Measurements from ENCODE around the gene EXOC1L.

The EXOC1L gene

DNA sequence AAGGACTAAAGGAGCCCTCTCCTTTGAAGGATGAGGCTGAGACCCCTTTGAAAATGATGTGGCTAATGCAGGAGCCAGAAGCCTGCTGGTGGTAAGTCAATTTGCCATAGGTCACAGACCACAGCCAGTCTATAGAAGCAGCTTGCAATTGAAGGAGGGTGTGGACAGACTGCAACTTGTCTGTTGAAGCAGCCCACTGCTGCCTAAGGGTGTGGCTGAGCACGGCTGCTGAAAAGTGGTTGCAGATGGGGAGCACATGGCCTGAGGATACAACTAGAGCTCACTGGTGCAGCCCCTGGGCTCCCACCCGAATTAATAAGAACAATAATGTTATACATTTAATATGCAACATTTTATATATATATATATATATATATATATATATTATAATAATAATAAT lies 11.4 kb upstream of the EXOC1L start:
- no peaks in the 10 kb centered on the region for H3K36me3 ChIP-seq (ENCODE audit: control insufficient read depth, insufficient read depth, low read length)
- H3K27me3 ChIP-seq (replicated peaks; ENCODE audit: control insufficient read depth, insufficient read depth, low read length): no peaks in the 10 kb centered on the region
- no peak for DNase-seq (ENCODE audit: extremely low read depth, insufficient read length)
- no peak overlapping the region for H3K4me3 ChIP-seq (replicated peaks; ENCODE audit: low read depth, low read length)
- TF ChIP-seq, protein P1, sequence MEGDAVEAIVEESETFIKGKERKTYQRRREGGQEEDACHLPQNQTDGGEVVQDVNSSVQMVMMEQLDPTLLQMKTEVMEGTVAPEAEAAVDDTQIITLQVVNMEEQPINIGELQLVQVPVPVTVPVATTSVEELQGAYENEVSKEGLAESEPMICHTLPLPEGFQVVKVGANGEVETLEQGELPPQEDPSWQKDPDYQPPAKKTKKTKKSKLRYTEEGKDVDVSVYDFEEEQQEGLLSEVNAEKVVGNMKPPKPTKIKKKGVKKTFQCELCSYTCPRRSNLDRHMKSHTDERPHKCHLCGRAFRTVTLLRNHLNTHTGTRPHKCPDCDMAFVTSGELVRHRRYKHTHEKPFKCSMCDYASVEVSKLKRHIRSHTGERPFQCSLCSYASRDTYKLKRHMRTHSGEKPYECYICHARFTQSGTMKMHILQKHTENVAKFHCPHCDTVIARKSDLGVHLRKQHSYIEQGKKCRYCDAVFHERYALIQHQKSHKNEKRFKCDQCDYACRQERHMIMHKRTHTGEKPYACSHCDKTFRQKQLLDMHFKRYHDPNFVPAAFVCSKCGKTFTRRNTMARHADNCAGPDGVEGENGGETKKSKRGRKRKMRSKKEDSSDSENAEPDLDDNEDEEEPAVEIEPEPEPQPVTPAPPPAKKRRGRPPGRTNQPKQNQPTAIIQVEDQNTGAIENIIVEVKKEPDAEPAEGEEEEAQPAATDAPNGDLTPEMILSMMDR (IDR thresholded peaks at IDR 0.05; ENCODE audit: insufficient read depth, low read length, poor library complexity, severe bottlenecking): no peak

DNA sequence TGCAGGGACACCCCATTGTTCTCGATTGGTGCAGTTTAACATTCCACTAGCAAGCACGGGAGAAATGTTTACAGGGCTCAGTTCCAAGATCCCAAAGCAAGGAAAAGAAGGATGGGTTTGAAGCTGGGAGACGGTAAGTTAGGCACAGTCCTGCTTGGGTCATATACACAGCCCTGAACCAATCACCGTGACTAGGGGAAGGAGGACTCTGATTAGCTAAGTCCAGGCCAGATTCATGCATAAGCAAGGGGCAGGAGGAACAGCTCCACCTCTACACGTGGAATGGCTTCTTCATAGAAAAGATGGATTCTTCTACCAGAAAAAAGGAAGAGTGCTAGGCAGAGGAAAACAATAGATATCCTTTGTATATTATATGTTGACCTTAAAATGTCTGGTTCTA lies 11.0 kb upstream of the EXOC1L start:
- no peak for DNase-seq (ENCODE audit: extremely low read depth, insufficient read length)
- Histone ChIP-seq H3K36me3 (ENCODE audit: control insufficient read depth, insufficient read depth, low read length) (no peaks in the 10 kb centered on the region), H3K4me3 (replicated peaks; ENCODE audit: low read depth, low read length) (no peak overlapping the region), H3K27me3 (replicated peaks; ENCODE audit: control insufficient read depth, insufficient read depth, low read length) (no peaks in the 10 kb centered on the region)
- TF ChIP-seq, protein P1 (IDR thresholded peaks at IDR 0.05; ENCODE audit: insufficient read depth, low read length, poor library complexity, severe bottlenecking): no peak

DNA sequence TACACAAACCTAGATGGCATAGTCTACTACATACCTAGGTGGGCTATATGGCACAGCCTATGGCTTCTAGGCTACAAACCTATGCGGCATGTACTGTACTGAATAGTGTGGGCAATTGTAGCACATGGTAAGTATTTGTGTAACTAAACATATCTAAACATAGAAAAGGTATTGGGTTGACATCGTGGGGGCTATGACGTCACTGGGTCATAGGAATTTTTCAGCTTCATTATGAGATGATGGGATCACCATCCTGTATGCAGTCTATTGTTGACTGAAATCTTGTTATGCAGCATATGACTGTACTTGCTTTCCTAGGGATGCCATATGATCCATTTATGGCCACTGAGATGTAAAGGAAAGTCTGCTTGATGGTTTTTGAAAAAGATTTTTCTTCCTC lies 1.9 kb upstream of the EXOC1L start:
- no peaks in the 10 kb centered on the region for H3K36me3 ChIP-seq (ENCODE audit: control insufficient read depth, insufficient read depth, low read length)
- TF ChIP-seq, protein P1 (IDR thresholded peaks at IDR 0.05; ENCODE audit: insufficient read depth, low read length, poor library complexity, severe bottlenecking): no peak
- no peak overlapping the region for H3K4me3 ChIP-seq (replicated peaks; ENCODE audit: low read depth, low read length)

DNA sequence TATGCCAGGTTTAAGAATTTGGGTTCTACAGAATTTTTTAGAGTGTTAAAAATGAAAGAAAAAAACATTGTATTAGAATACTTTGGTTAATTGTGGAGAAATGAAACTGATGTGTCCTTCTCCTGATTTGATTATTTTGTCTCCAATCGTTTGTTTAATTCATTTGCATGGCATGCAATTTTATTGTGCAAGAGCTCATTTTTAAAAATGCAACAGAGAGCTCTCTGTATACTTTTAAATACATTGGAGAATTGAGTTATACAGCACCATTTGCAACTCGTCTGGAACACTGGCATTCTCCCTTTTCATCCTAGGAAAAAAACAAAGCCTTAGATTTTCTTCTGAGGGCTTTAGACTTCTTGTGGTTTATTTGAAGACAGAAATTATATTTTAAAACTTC lies 689 bp downstream of the EXOC1L start:
- Histone ChIP-seq H3K27me3 (replicated peaks; ENCODE audit: control insufficient read depth, insufficient read depth, low read length) (no peaks in the 10 kb centered on the region), H3K36me3 (ENCODE audit: control insufficient read depth, insufficient read depth, low read length) (no peaks in the 10 kb centered on the region), H3K4me3 (replicated peaks; ENCODE audit: low read depth, low read length) (no peak overlapping the region)
- no peak for DNase-seq (ENCODE audit: extremely low read depth, insufficient read length)
- TF ChIP-seq, protein P1 (IDR thresholded peaks at IDR 0.05; ENCODE audit: insufficient read depth, low read length, poor library complexity, severe bottlenecking): no peak

More for the DNA sequence above, 1.9 kb upstream of the EXOC1L start:
- no peaks in the 10 kb centered on the region for H3K27me3 ChIP-seq (replicated peaks; ENCODE audit: control insufficient read depth, insufficient read depth, low read length)
- no peak for DNase-seq (ENCODE audit: extremely low read depth, insufficient read length)

DNA sequence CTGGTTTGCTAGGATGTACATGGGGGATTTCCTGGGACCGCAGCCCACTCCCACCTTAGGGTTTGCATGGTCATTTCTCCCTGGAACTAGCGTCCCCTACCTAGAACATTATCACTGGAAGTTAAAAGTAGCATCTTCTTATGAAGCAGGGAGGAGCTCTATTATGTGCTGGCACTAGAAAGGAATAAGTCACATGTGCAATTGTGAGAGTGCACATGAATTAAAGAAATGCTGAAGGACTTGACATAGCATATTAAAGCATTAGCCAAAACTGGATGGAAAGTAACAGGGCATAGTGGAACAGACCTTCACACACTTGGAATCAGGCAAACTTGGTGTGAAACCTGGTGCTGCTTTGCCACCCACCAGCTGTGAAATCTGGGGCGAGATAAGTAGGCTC lies 2.7 kb downstream of the EXOC1L start:
- TF ChIP-seq, protein P1 (IDR thresholded peaks at IDR 0.05; ENCODE audit: insufficient read depth, low read length, poor library complexity, severe bottlenecking): no peak
- Histone ChIP-seq H3K36me3 (ENCODE audit: control insufficient read depth, insufficient read depth, low read length) (no peaks in the 10 kb centered on the region), H3K4me3 (replicated peaks; ENCODE audit: low read depth, low read length) (no peak overlapping the region), H3K27me3 (replicated peaks; ENCODE audit: control insufficient read depth, insufficient read depth, low read length) (no peaks in the 10 kb centered on the region)
- no peak for DNase-seq (ENCODE audit: extremely low read depth, insufficient read length)

DNA sequence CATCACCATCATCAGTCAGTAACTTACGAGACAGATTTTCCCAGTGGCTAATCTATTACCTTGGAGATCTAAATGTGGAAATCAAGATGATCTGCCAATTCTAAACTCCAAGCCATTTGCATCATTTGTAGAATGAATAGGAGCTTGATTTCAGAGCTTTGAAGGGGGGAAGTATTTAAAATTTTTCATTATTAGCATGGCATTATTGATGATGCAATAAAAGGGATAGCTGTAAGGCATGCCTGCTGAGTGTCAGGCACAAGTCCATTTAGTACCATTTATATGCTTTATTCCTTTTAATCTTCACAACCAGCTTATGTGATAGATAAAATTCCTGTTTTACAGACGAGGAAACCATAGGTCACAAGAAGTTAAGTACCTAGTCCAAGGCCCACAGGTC lies 5.3 kb downstream of the EXOC1L start:
- TF ChIP-seq, protein P1 (IDR thresholded peaks at IDR 0.05; ENCODE audit: insufficient read depth, low read length, poor library complexity, severe bottlenecking): no peak
- H3K4me3 ChIP-seq (replicated peaks; ENCODE audit: low read depth, low read length): no peak overlapping the region
- no peak for DNase-seq (ENCODE audit: extremely low read depth, insufficient read length)
- no peaks in the 10 kb centered on the region; the same call in 1 of the 2 replicates for H3K27me3 ChIP-seq (replicated peaks; ENCODE audit: control insufficient read depth, insufficient read depth, low read length)
- no peaks in the 10 kb centered on the region for H3K36me3 ChIP-seq (ENCODE audit: control insufficient read depth, insufficient read depth, low read length)

Data from GM06990 (cell line).